ENCODE results near the gene PRKAR2B. TPM values are rescaled to one million over a fixed set of nuclear protein-coding genes. Genes with fewer than 3 reads are reported as not detected.
A peak's percentile ranks its signal among the peaks of the same experiment; 100 is the strongest.

The PRKAR2B gene
- total and polyA plus RNA-seq, 12 donors: 30.4 to 212 (median 82.9) TPM

- intact Hi-C loops (cut with DNase I): no loop called here
- H3K9me3 ChIP-seq (replicated peaks in 1 of 3): no peaks in the 10 kb centered on the region
- H3K27me3 ChIP-seq: no peaks in the 10 kb centered on the region
- WGBS, 4 donors: 77 to 81% (median 78%) methylated on average over 8 of the region's 8 CpGs
- no peak for DNase-seq
- H3K4me1 ChIP-seq (replicated peaks in 1 of 2): peaks cover 8 to 14% of the 10 kb centered on the region in 2 donors
- no peak overlapping the region for H3K4me3 ChIP-seq
- H3K36me3 ChIP-seq (replicated peaks in 1 of 2): no peaks in the 10 kb centered on the region
- TF ChIP-seq CTCF (IDR thresholded peaks at IDR 0.05) (no peak), POLR2A (IDR thresholded peaks at IDR 0.05) (no peak)
- H3K27ac ChIP-seq: peak overlapping the region in 4 of 5 donors; percentile 0 to 51 (median 28)
These were observed 12.4 kb downstream of the PRKAR2B start for GRCh38 chr7:107056728-107057473.

- Histone ChIP-seq H3K9me3 (replicated peaks in 1 of 3) (no peaks in the 10 kb centered on the region), H3K27me3 (no peaks in the 10 kb centered on the region), H3K27ac (peak overlapping the region in 3 of 5 donors; percentile 0 to 51 (median 20)), H3K4me1 (replicated peaks in 1 of 2) (peaks cover 8 to 11% of the 10 kb centered on the region in 2 donors), H3K4me3 (no peak overlapping the region), H3K36me3 (replicated peaks in 1 of 2) (no peaks in the 10 kb centered on the region)
- WGBS, 4 donors: 88 to 93% (median 93%) methylated on average over 3 of the region's 3 CpGs
- no peak for DNase-seq
- no peak for TF ChIP-seq POLR2A (IDR thresholded peaks at IDR 0.05)
- TF ChIP-seq CTCF (IDR thresholded peaks at IDR 0.05): no peak
- intact Hi-C loops (cut with DNase I): no loop called here
These were observed 12.9 kb downstream of the PRKAR2B start for GRCh38 chr7:107057474-107057833.

GRCh38 chr7:107059468-107059867, 15.0 kb downstream of the PRKAR2B start:
- peaks cover 14 to 22% of the 10 kb centered on the region in 2 donors for H3K4me1 ChIP-seq (replicated peaks in 1 of 2)
- no peaks in the 10 kb centered on the region for H3K27me3 ChIP-seq
- TF ChIP-seq CTCF (IDR thresholded peaks at IDR 0.05) (no peak), POLR2A (IDR thresholded peaks at IDR 0.05) (no peak)
- DNase-seq: no peak
- H3K27ac ChIP-seq: no peak overlapping the region
- no peaks in the 10 kb centered on the region for H3K36me3 ChIP-seq (replicated peaks in 1 of 2)
- no peaks in the 10 kb centered on the region for H3K9me3 ChIP-seq (replicated peaks in 1 of 3)
- H3K4me3 ChIP-seq: no peak overlapping the region
- intact Hi-C loops (cut with DNase I): no loop called here

GRCh38 chr7:107063245-107064120, 19.0 kb downstream of the PRKAR2B start:
- no peak for TF ChIP-seq CTCF (IDR thresholded peaks at IDR 0.05)
- TF ChIP-seq POLR2A (IDR thresholded peaks at IDR 0.05): no peak
- Histone ChIP-seq H3K36me3 (replicated peaks in 1 of 2) (no peaks in the 10 kb centered on the region), H3K4me3 (peak overlapping the region in 1 of 4 donors; percentile 17), H3K27ac (peak overlapping the region in 2 of 5 donors; percentile 11 to 12), H3K27me3 (no peaks in the 10 kb centered on the region), H3K4me1 (replicated peaks in 1 of 2) (peaks cover 8 to 26% of the 10 kb centered on the region in 2 donors), H3K9me3 (replicated peaks in 1 of 3) (no peaks in the 10 kb centered on the region)
- WGBS, 4 donors: 63 to 74% (median 69%) methylated on average over 8 of the region's 8 CpGs
- intact Hi-C loops (cut with DNase I): no loop called here
- no peak for DNase-seq
